Suprapubic skin (tissue), 3 donors: Measurements from ENCODE around the gene MTX3.

Source experiments
- POLR2A ChIP-seq, 2 donors: fragments of 450-650 bp; IDR thresholded peaks; one replicate each; pipeline ENCODE4 v1.6.1; 2017; ENCODE audit warnings: antibody characterized with exemption in 2 of 2, mild to moderate bottlenecking in 2 of 2, moderate library complexity in 2 of 2
- TF ChIP-seq, protein P1 (sequence below), 2 donors: fragments of 200-600 bp in 1 of 2; fragments of 450-650 bp in 1 of 2; sonication (generic) in 1 of 2; IDR thresholded peaks; one replicate each; pipeline ENCODE4 v1.5.1; 2016 to 2019; ENCODE audit warnings: antibody characterized with exemption in 2 of 2, mild to moderate bottlenecking in 1 of 2, moderate library complexity in 1 of 2

DNA sequence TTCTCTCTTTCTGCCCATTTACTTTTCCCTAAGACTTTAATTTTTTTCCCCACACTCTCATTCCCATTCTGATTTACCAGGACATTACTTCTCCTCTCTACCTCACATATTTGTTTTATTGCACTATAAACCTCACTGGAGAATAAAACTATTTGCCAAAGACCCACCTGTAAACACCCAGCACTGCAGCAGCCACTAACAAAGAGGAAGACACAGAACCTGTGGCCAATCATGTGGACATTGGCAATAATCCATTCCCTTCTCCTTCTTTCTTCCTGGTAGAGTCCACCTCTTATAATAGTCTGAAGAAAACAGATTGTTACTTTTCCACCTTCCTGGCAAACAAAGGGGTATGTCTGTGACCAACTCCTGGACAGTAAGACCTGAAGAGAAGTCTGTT lies 35.8 kb upstream of the MTX3 start:
- no peak for TF ChIP-seq POLR2A (IDR thresholded peaks at IDR 0.05)
- TF ChIP-seq, protein P1, sequence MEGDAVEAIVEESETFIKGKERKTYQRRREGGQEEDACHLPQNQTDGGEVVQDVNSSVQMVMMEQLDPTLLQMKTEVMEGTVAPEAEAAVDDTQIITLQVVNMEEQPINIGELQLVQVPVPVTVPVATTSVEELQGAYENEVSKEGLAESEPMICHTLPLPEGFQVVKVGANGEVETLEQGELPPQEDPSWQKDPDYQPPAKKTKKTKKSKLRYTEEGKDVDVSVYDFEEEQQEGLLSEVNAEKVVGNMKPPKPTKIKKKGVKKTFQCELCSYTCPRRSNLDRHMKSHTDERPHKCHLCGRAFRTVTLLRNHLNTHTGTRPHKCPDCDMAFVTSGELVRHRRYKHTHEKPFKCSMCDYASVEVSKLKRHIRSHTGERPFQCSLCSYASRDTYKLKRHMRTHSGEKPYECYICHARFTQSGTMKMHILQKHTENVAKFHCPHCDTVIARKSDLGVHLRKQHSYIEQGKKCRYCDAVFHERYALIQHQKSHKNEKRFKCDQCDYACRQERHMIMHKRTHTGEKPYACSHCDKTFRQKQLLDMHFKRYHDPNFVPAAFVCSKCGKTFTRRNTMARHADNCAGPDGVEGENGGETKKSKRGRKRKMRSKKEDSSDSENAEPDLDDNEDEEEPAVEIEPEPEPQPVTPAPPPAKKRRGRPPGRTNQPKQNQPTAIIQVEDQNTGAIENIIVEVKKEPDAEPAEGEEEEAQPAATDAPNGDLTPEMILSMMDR (IDR thresholded peaks at IDR 0.05): no peak
